Testis (tissue), 3 donors: ENCODE measurements around the gene PPFIBP2. TPM values are rescaled to one million over a fixed set of nuclear protein-coding genes. Genes with fewer than 3 reads are reported as not detected.
"Not testable (repeated sequence)": the region's sequence is repeated elsewhere in the genome, so short reads cannot be mapped to it uniquely, and the experiment has no call there.

Experiments used
- DNase-seq: peaks from one replicate; pipeline ENCODE4 v3.0.0-alpha.2; 2019
- H3K27ac ChIP-seq, 2 donors: fragments of 200-600 bp; sonication (generic); one replicate each; pipeline ENCODE4 v1.5.1; 2019
- H3K27me3 ChIP-seq: fragments of 200-600 bp; sonication (generic); one replicate; pipeline ENCODE4 v1.5.1; 2019
- H3K36me3 ChIP-seq: fragments of 200-600 bp; sonication (generic); one replicate; pipeline ENCODE4 v1.5.1; 2017; ENCODE audit warnings: low read depth; ENCODE audit errors: missing control alignments
- H3K4me1 ChIP-seq: fragments of 200-600 bp; sonication (generic); one replicate; pipeline ENCODE4 v1.5.1; 2019
- H3K4me3 ChIP-seq, 2 donors: fragments of 200-600 bp; sonication (generic); one replicate each; pipeline ENCODE4 v1.5.1; 2017 to 2019
- H3K9me3 ChIP-seq: fragments of 200-600 bp; sonication (generic); one replicate; pipeline ENCODE4 v1.5.1; 2017
- POLR2A ChIP-seq: fragments of 450-650 bp; IDR thresholded peaks from one replicate; pipeline ENCODE4 v1.6.1; 2017; ENCODE audit warnings: antibody characterized with exemption, mild to moderate bottlenecking, moderate library complexity
- WGBS, 2 donors: methylation state at CpG; one replicate each; pipeline ENCODE4 v1.1.5; 2018; 5-methylcytosine and 5-hydroxymethylcytosine counted together
- intact Hi-C: fragments of 100-400 bp; cut with DNase I; formaldehyde crosslinking; loops from one replicate; pipeline ENCODE4 v1.15.1; 2023; ENCODE audit warnings: low total_unique reads
- polyA plus RNA-seq: library from polyadenylated mRNA; stranded (reverse); fragments of 350-450 nt; fragmentation: Illumina TruSeq; extraction: RNeasy Lipid Tissue Mini Kit (QIAGEN cat#74804); gene quantifications from one replicate; pipeline ENCODE4 v1.2.3, GENCODE V29; 2014; ENCODE audit warnings: low read depth, low replicate concordance; ENCODE audit not compliant: insufficient read depth
- total RNA-seq, 2 donors: library from RNA; depleted of rRNA; stranded (reverse); fragments of >200 nt; gene quantifications; one replicate each; pipeline ENCODE4 v1.2.3, GENCODE V29; 2016
- TF ChIP-seq, protein P1 (sequence below), 3 experiments: fragments of 450-650 bp in 2 of 3; fragments of 200-600 bp in 1 of 3; sonication (generic) in 1 of 3; IDR thresholded peaks; one replicate each; pipeline ENCODE4 v1.5.1; 2016 to 2019; ENCODE audit warnings: antibody characterized with exemption in 3 of 3, mild to moderate bottlenecking in 2 of 3, moderate library complexity in 1 of 3

The PPFIBP2 gene
- total and polyA plus RNA-seq, 3 donors from 2014 or later: 70.5 to 105 (median 104) TPM

DNA sequence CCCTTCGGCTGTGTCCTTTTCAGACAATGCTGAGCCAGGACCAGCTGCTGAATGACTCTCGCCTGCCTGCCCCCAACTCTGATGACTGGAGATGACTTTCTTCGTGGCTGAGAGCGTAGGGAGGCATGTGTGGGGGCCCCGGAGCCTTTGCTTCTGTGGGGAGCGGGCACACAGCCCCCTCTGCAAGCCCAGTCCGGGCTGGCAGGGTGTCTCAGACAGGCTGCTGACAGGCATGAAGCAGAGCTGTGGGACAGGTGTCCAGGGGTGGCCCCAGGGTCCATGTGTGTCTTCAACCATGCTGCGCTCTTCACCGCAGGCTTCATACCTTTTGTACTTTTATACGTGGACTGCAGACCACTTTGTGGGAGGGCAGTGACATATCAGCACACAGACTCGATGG is 142.9 kb downstream of the PPFIBP2 start:
- H3K9me3 ChIP-seq: no peaks in the 10 kb centered on the region
- no peak for DNase-seq
- no peaks in the 10 kb centered on the region for H3K36me3 ChIP-seq
- peak overlapping the region; percentile 22 to 60 for H3K27ac ChIP-seq
- intact Hi-C loops: loop anchor here (5.0 kb wide), 1 partner anchor 79 kb away; no protein-coding TSS in a partner anchor
- peaks cover 17% of the 10 kb centered on the region for H3K4me1 ChIP-seq
- WGBS, 2 donors: 78 to 79% methylated on average over 8 to 11 of the region's 11 CpGs
- no peak for TF ChIP-seq POLR2A
- TF ChIP-seq, protein P1, sequence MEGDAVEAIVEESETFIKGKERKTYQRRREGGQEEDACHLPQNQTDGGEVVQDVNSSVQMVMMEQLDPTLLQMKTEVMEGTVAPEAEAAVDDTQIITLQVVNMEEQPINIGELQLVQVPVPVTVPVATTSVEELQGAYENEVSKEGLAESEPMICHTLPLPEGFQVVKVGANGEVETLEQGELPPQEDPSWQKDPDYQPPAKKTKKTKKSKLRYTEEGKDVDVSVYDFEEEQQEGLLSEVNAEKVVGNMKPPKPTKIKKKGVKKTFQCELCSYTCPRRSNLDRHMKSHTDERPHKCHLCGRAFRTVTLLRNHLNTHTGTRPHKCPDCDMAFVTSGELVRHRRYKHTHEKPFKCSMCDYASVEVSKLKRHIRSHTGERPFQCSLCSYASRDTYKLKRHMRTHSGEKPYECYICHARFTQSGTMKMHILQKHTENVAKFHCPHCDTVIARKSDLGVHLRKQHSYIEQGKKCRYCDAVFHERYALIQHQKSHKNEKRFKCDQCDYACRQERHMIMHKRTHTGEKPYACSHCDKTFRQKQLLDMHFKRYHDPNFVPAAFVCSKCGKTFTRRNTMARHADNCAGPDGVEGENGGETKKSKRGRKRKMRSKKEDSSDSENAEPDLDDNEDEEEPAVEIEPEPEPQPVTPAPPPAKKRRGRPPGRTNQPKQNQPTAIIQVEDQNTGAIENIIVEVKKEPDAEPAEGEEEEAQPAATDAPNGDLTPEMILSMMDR (IDR thresholded peaks at IDR 0.05): no peak
- no peaks in the 10 kb centered on the region for H3K27me3 ChIP-seq
- no peak overlapping the region for H3K4me3 ChIP-seq

DNA sequence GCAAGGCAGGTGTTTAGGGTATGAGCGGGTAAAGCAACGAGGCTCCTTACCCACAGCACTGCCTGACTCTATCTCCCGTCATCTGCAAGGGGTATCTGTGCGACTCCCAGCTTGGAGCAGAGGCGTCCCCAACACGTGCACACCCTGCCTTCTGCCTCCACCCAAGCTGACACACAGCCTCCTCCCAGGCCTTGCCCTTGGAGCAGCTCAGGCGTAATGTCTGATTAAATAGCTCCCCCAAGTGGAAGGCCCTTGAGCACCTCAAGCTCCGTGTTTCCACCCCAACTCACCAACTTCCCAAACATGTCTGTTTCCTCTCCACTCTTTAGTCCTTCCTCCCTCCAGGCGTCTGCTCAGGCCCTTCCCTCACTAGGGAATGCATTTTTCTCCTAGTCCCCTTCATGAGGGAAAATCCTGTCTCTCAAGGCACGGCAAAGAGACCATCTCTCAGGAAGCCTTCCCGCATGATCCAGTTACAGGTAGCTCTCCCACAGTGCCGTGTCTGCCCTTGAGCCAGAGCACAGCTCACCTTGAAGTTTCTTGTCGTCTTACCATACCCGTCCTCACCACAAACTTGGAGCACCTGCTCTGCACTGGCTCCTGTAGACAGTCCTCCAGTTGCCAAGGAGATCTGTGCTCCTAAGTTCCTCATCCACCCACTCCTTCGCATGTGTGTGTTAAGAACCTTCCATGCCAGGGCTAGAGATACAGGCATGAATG is 143.7 kb downstream of the PPFIBP2 start:
- TF ChIP-seq, protein P1 (IDR thresholded peaks at IDR 0.05): peak in 2 of 3 experiments; percentile 57 to 60
- TF ChIP-seq POLR2A: no peak
- H3K4me3 ChIP-seq: no peak overlapping the region
- intact Hi-C loops: loop anchor here (5.0 kb wide), 1 partner anchor 80 kb away; no protein-coding TSS in a partner anchor
- H3K9me3 ChIP-seq: no peaks in the 10 kb centered on the region
- peaks cover 17% of the 10 kb centered on the region for H3K4me1 ChIP-seq
- H3K27ac ChIP-seq: peak overlapping the region in 1 of 2 donors; percentile 60
- H3K36me3 ChIP-seq: no peaks in the 10 kb centered on the region
- 55 to 65% methylated on average over 15 of the region's 15 CpGs for WGBS, 2 donors
- no peaks in the 10 kb centered on the region for H3K27me3 ChIP-seq
- peak; percentile 85 for DNase-seq

DNA sequence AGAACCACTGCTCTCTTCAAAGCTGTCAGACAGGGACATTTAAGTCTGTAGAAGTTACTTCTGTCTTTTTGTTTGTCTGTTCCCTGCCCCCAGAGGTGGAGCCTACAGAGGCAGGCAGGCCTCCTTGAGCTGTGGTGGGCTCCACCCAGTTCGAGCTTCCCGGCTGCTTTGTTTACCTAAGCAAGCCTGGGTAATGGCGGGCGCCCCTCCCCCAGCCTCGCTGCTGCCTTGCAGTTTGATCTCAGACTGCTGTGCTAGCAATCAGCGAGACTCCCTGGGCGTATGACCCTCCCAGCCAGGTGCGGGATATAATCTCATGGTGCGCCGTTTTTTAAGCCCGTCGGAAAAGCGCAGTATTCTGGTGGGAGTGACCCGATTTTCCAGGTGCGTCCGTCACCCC is 149.7 kb downstream of the PPFIBP2 start:
- H3K27me3 ChIP-seq, H3K4me3 ChIP-seq, H3K4me1 ChIP-seq, H3K9me3 ChIP-seq, DNase-seq, H3K36me3 ChIP-seq, intact Hi-C loops, H3K27ac ChIP-seq: not testable (repeated sequence)
- WGBS, 2 donors: 70 to 79% methylated on average over 8 to 12 of the region's 16 CpGs

DNA sequence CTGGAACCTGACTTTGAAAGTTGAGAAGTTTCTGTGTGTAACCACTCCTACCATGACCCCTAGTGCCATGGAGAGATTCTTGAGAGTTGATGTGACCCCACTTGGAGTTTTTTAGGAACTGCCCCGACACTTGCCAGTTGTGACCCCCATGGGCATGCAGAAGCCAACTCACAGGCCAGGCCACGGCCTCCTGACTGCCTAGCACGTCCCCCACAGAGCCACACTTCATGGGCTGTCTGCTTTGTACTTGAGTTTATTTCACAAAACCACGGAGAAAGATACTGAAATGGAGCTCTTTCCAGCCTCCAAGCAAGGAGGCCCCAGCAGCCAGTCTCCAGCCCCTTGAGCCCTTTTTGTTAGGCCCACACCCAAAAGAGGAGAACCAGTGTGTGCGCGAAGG is 151.1 kb downstream of the PPFIBP2 start:
- H3K4me3 ChIP-seq: no peak overlapping the region
- DNase-seq: no peak
- no peak overlapping the region for H3K27ac ChIP-seq
- no peaks in the 10 kb centered on the region for H3K27me3 ChIP-seq
- TF ChIP-seq POLR2A: no peak
- TF ChIP-seq, protein P1 (IDR thresholded peaks at IDR 0.05): no peak
- peaks cover 4% of the 10 kb centered on the region for H3K4me1 ChIP-seq
- no peaks in the 10 kb centered on the region for H3K36me3 ChIP-seq
- intact Hi-C loops: no loop called here
- 92 to 95% methylated on average over 5 to 6 of the region's 6 CpGs for WGBS, 2 donors
- no peaks in the 10 kb centered on the region for H3K9me3 ChIP-seq

DNA sequence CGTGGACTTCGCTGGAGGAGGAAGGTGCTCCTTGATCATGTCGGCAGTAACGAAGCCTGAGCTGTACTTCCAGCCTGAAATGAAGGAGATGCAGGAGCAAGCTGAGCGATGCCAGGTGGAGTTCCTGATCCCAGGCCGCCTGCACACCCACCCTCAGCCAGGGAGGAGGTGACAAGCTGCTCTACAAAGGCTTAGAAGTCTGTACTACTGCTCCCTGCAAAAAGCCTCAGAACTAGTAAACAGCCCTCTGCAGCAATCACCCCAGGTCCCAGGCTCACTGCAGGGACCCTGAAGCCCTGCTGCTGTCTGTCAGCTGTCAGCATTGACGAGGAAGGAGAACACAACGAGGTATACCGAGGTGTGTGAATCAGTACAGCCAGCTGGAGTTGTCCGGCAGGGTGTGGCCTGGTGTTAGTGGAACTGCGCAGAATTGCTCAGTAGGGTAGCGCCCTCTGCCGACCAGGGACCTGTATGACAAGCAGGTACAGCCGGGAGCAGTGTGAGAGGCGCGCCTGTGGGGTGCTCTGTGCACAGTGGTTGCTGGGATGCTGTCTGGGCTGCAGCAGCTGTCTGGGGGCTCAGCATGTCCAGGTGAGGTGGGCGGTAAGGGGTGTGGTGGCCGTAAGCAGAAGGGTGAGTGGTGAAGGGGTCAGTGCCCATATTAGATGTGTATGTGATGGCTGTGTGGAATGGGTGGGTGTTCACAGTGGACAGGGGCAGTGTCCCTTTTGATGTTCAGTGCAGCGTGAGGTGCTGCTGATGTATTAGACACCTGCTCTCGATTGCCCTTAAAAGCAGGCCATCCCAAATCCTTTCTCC is 151.9 kb downstream of the PPFIBP2 start:
- TF ChIP-seq, protein P1 (IDR thresholded peaks at IDR 0.05): peak; percentile 59 to 70 (median 68)
- no peak for TF ChIP-seq POLR2A
- WGBS, 2 donors: 72 to 74% methylated on average over 17 to 20 of the region's 20 CpGs
- H3K27ac ChIP-seq: no peak overlapping the region
- H3K4me1 ChIP-seq: peaks cover 4% of the 10 kb centered on the region
- DNase-seq: peak; percentile 75
- no peaks in the 10 kb centered on the region for H3K9me3 ChIP-seq
- no peaks in the 10 kb centered on the region for H3K36me3 ChIP-seq
- no peaks in the 10 kb centered on the region for H3K27me3 ChIP-seq
- intact Hi-C loops: no loop called here
- H3K4me3 ChIP-seq: no peak overlapping the region
